NK-92 (cell line): ENCODE data around the gene PSMD1.
"Not testable (repeated sequence)": the region's sequence is repeated elsewhere in the genome, so short reads cannot be mapped to it uniquely, and the experiment has no call there.

Experiments used
- DNase-seq: peaks from one replicate; lab custom pipeline; 2025; ENCODE audit not compliant: unreplicated experiment; lab: John Stamatoyannopoulos, UW

Gene PSMD1

DNA sequence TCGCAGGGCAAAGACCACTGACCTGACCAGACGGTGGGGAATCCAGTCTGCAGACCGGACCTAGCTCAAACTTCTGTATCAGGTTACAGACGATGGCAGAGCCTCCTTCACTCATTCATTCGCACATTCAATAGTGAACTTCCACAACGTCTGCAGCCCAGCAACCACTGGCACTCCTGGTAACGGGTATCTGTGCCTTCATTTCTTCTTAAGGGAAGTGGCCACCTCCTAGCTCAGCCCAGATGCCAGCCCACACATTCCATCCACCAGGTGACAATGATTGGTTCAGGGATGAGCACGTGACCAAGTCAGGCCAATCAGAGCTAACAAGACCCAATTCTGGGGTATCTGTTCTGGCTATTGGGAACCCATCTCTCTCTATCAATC, 125.8 kb downstream of the PSMD1 start:
- no peak for DNase-seq

DNA sequence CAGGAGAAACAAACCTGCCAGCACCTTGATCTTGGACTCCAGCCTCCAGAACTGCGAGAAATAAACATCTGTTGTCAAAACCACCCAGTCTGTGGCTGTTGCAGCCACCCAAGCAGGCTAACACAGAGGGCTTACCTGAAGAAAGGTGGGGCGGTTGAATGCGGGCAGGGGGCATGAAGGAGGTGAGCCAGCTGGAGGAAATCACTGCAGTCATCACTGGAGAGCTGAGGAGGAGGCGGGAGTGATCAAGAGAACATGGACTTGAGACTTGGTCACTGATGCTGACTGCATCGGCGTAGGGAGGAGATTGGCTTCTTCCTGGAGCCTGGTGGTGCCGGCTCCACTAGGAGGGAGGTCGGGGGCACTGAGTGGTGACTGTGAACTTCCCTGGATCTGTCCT, 127.2 kb downstream of the PSMD1 start:
- DNase-seq, result no peak

- no peak for DNase-seq
Observed at GRCh38 chr2:231184319-231184718, 127.7 kb downstream of the PSMD1 start.

- DNase-seq, result no peak
Observed at GRCh38 chr2:231185050-231185725, 128.5 kb downstream of the PSMD1 start.

DNA sequence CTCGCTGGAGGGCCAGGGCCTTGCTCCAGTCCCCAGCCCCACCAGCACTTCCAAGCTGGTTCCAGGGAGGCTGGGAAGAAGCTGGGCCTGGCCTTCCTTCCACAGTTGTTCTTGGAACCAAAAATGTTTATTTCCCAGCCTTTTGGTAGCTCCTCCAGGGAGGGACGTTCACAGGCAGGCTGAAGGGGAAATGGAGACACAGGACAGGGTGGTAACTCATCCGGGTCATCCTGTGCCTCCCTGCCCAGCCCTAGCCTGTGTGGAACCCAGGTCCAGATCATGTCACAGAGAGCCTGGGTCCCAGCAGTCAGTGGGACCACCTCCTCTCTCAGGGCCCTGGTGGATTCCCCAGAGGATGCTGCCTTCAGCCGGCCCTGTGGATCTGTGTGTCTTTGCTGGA, 129.2 kb downstream of the PSMD1 start:
- DNase-seq, result no peak

- no peak for DNase-seq
Observed at GRCh38 chr2:231186325-231186724, 129.7 kb downstream of the PSMD1 start.

DNA sequence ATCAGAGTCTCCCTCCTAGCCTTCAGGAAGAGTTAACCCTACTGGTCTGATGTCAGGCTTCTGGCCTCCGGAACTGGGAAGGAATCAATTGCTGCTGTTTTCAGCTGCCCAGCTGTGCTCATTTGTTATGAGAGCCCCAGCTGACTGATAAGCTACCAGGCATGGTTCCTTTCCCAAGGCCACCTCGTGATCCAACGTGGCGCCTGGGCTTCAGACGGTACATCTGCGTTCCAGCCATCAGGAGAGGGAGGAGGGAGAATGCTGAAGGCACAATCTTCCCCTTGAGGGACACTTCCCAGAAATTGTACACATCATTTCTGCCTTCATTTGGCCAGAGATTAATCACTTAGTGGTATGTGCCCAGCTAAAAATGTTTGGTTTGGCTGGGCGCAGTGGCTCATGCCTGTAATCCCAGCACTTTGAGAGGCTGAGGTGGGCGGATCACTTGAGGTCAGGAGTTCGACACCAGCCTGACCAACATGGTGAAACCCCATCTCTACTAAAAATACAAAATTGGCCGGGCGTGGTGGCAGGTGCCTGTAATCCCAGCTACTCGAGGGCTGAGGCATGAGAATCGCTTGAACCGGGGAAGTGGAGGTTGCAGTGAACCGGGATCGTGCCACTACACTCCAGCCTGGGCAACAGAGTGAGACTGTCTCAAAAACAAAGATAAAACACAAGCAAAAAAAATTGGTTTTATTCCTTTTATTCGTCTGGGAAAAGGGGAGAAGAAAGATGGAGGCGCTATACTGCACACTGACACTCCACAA, 131.3 kb downstream of the PSMD1 start:
- DNase-seq, result no peak

GRCh38 chr2:231188506-231189170, 132.0 kb downstream of the PSMD1 start:
- no peak for DNase-seq

DNA sequence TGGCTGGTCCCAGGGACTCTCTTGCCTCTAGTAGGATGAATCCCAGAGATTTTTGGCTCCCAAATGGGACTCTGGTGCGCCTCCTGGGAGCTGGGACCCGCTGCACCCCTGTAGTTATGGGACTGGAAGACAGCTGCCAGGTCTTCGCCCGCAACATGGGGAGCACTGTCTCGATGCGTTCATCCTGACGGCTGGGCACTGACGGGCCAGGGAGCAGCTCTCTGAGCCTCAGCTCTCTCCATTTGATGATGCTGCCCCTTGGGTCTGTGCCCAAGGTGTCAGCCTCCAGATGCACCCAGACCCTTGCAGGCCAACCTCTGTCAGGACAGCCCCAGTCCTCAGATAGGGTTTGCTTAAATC, 132.5 kb downstream of the PSMD1 start:
- DNase-seq, result no peak

- no peak for DNase-seq
Observed at GRCh38 chr2:231189571-231190495, 133.2 kb downstream of the PSMD1 start.

GRCh38 chr2:231190531-231191197, 134.0 kb downstream of the PSMD1 start:
- DNase-seq, result no peak

DNA sequence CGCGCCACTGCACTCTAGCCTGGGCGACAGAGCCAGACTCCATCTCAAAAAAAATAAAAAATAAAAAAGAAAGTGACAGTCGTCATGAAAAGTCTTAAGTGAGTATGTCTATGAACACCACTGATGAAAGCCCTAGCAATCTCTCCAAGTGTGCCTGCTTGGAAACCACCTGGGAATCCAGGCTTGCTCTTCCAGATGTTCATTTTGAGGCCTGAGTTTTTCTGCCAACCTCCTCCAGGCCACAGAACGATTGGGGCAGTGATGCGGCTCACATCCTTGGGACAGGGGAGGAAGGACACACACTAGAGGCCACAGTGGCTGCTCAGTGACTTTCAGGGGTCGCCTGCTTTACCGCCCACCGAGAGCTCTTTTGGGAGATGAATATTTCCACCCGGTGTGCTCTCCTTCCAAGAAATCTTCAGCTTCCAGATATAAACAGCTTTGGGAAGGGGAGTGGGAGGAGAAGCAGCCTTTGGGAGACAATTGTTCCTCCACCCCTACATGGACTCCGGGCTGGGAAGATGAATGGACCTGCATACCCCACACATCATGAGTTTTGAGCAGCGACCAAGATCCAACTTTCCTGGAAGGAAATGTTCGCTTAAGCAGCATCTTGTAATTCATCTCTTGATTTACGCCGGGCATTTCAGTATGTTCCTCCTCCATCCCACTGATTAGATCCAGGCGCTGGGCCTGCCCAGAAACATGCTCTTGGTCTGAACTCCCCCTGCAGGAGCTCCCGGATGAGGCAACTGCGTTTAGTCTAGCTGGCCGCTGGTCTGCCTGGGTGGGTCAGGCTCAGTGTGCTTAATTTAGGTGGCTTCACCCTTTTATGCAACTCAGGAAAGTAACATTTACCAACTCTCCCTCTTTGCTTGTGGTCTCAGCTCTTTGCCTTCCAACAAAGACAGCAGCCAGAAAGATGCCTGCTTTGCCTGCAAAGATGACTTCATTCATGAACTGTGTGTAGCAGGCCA, 135.5 kb downstream of the PSMD1 start:
- DNase-seq, result no peak

GRCh38 chr2:231193216-231193615, 136.5 kb downstream of the PSMD1 start:
- DNase-seq, result no peak

- DNase-seq, result no peak
Observed at GRCh38 chr2:231196592-231196991, 139.9 kb downstream of the PSMD1 start.

DNA sequence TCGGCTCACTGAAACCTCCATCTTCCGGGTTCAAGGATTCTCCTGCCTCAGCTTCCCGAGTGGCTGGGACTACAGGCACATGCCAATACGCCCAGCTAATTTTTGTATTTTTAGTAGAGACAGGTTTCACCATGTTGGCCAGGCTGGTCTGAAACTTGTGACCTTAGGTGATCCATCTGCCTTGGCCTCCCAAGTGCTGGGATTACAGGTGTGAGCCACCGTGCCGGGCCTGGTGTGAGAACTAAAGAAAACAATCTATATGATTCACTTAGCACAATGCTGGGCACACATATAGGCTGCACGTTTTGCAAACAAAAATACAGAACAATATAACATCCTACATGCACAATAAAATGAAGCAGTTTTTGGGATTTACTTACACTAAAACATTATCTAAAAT, 140.5 kb downstream of the PSMD1 start:
- DNase-seq, result not testable (repeated sequence)

DNA sequence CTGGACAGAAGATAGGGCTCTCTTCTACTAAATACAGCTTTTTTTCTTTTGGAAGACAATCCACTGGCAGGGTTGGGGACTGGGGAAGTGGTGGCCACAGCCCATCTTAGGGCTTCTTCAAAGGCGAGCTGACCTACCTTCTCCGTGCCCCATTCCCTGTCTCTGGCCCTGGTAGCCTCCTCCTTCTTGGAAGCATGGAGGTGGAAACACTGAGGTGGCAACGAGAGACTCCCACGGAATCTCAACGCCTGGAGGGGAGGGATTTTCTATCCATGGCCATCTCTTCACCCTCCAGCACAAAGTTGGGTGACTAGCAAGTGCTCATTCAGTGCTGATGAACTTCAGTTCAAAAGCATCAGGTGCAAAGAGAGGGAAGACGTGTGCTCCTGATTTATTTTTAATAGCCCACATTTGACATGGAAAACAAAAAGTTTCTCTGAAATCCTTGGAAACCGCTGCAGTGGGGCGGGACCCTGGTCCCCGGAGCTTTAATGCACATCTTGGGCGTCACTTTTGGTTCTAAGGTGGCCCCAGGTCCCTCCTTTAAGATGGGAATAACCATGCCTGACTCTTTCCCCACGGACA, 141.1 kb downstream of the PSMD1 start:
- no peak for DNase-seq

DNA sequence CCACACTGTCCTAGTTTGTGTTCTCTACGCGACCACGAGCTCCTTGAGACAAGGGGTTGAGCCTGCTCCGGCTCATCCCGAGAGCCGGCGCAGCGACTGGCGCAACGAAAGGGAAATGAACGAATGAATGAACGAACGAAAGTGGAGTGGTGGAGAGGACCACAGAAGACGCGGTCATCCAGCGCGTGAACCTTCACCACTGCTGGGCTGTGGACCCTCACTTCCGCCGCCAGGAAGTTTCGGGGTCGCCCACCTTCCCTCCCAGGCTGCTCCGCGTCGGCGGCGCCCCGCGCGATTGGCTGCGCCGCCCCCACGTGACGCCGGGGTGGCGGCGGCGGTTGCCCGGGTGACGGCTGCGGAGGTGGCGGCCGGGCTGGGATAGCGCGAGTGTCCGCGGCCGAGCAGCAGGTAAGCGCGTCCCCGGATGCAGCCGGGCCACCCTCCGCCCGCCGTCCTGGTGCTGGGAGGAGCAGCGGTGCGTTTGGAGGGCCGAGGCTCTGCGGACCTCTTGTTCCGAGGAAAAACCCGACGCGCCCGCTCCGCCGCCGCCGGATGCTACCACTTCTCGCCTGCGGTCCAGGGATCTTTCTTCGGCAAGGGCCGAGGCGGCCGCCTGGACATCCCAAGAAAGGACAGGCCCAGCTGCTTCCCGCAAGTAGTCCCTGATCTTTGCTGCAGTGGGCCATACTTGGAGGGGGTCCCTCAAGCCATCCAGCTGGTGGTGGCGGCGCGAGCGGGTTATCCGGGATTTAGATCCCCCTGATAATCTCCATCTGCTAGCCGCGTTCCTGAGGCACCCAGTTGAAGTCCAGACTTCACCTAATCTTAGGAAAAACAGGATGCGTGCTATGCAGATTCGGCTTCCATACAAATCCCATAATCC, 141.9 kb downstream of the PSMD1 start, which contains the start of gene ARMC9:
ARMC9 (plus strand) TSS at position 341 of the 883 bp plus-strand sequence. CDS start 7,608 bp downstream, outside the sequence.
- DNase-seq, result no peak

DNA sequence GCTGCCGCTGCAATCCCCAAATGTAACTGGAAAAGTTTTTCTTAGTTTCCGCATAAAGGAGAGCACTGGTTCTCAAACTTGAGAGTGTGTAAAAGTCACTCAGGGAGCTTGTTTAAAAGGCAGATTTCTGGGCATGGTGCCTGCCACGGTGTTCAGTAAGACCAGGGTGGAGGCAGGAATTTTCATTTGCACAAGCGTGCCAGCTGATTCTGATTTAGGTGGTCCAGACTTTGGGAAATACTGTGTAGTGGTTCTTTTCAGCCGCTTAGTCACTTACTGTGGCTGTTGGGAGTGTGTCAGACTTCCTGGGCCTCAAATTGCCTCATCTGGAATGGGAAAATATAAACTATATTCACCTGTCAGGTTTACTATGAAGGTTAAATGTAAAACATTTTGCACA, 142.6 kb downstream of the PSMD1 start:
- no peak for DNase-seq
